CD4-positive, alpha-beta T cell treated with Interleukin-4 for 4 hours (primary cell): Measurements from ENCODE around the gene MORN1.
A peak's percentile ranks its signal among the peaks of the same experiment; 100 is the strongest.
"Not testable (repeated sequence)": the region's sequence is repeated elsewhere in the genome, so short reads cannot be mapped to it uniquely, and the experiment has no call there.

ENCODE experiments used
- DNase-seq: peaks from one replicate; pipeline ENCODE4 v3.0.0-alpha.2; 2020

Gene MORN1

GRCh38 chr1:2302292-2302925 is 88.9 kb downstream of the MORN1 start:
- DNase-seq, result no peak

- no peak for DNase-seq
Observed at GRCh38 chr1:2301607-2302291, 89.6 kb downstream of the MORN1 start.

GRCh38 chr1:2300851-2301606 is 90.3 kb downstream of the MORN1 start:
- peak; percentile 94 for DNase-seq

GRCh38 chr1:2300004-2300771 is 91.2 kb downstream of the MORN1 start:
- DNase-seq, result peak; percentile 79

- no peak for DNase-seq
Observed at GRCh38 chr1:2299131-2299627, 92.2 kb downstream of the MORN1 start.

- DNase-seq, result no peak
Observed at GRCh38 chr1:2298685-2299084, 92.7 kb downstream of the MORN1 start.

GRCh38 chr1:2297246-2298011 is 93.9 kb downstream of the MORN1 start:
- no peak for DNase-seq

GRCh38 chr1:2296614-2297013 is 94.7 kb downstream of the MORN1 start:
- no peak for DNase-seq

GRCh38 chr1:2296211-2296610 is 95.1 kb downstream of the MORN1 start:
- not testable (repeated sequence) for DNase-seq

- DNase-seq, result no peak
Observed at GRCh38 chr1:2295526-2295925, 95.8 kb downstream of the MORN1 start.

- no peak for DNase-seq
Observed at GRCh38 chr1:2294725-2295078, 96.7 kb downstream of the MORN1 start.

- DNase-seq, result no peak
Observed at GRCh38 chr1:2294033-2294724, 97.2 kb downstream of the MORN1 start.

- DNase-seq, result no peak
Observed at GRCh38 chr1:2292725-2293450, 98.5 kb downstream of the MORN1 start.

GRCh38 chr1:2291577-2291976 is 99.8 kb downstream of the MORN1 start:
- DNase-seq, result no peak

GRCh38 chr1:2290595-2291510 is 100.5 kb downstream of the MORN1 start:
- peak; percentile 89 for DNase-seq

GRCh38 chr1:2290171-2290578 is 101.2 kb downstream of the MORN1 start:
- DNase-seq, result no peak

- DNase-seq, result no peak
Observed at GRCh38 chr1:2289607-2290006, 101.7 kb downstream of the MORN1 start.

GRCh38 chr1:2288816-2289536 is 102.4 kb downstream of the MORN1 start:
- DNase-seq, result no peak

GRCh38 chr1:2288311-2288710 is 103.0 kb downstream of the MORN1 start:
- no peak for DNase-seq
